HL-60 (cell line): ENCODE results near the gene RTN4IP1.
A peak's percentile ranks its signal among the peaks of the same experiment; 100 is the strongest.

ENCODE experiments used
- DNase-seq, 2 experiments: peaks; one replicate each; pipeline ENCODE4 v3.0.0-alpha.2; 2010 to 2020; ENCODE audit warnings: low read depth in 1 of 2, low spot score in 1 of 2
- H3K27ac ChIP-seq: fragments of 250-450 bp; sonication (Bioruptor Pico); replicated peaks from 2 replicates; pipeline ENCODE4 v1.5.1; 2020; ENCODE audit warnings: mild to moderate bottlenecking, moderate library complexity
- H3K27me3 ChIP-seq: fragments of 250-450 bp; sonication (Bioruptor Pico); 2 replicates; pipeline ENCODE4 v1.5.1; 2021; ENCODE audit warnings: mild to moderate bottlenecking, moderate library complexity; ENCODE audit not compliant: insufficient read depth, poor library complexity, severe bottlenecking
- H3K4me3 ChIP-seq: replicated peaks from 2 replicates; pipeline ENCODE4 v1.5.1; 2011; ENCODE audit warnings: mild to moderate bottlenecking, control low read depth, low read length; ENCODE audit not compliant: insufficient read depth
- CTCF ChIP-seq: IDR thresholded peaks from one replicate; pipeline ENCODE4 v1.5.1; 2011; ENCODE audit warnings: low read length, control low read depth, inconsistent platforms; ENCODE audit not compliant: insufficient read depth
- GABPA ChIP-seq: IDR thresholded peaks from 2 replicates; pipeline ENCODE4 v1.6.1; 2012; ENCODE audit warnings: low read depth
- POLR2AphosphoS5 ChIP-seq: IDR thresholded peaks from 2 replicates; pipeline ENCODE4 v1.6.1; 2012; ENCODE audit warnings: low read depth
- REST ChIP-seq: IDR thresholded peaks from 2 replicates; pipeline ENCODE4 v1.6.1; 2012; ENCODE audit warnings: low read depth; ENCODE audit not compliant: insufficient replicate concordance
- SPI1 ChIP-seq: IDR thresholded peaks from 2 replicates; pipeline ENCODE4 v1.6.1; 2012; ENCODE audit warnings: low read depth, mild to moderate bottlenecking, borderline replicate concordance

The RTN4IP1 gene

GRCh38 chr6:106536357-106536756 lies 92.9 kb downstream of the RTN4IP1 start:
- no peaks in the 10 kb centered on the region for H3K27me3 ChIP-seq
- no peak overlapping the region for H3K4me3 ChIP-seq
- H3K27ac ChIP-seq: peak overlapping the region; percentile 43
- no peak for TF ChIP-seq REST
- TF ChIP-seq SPI1: no peak
- no peak for TF ChIP-seq POLR2AphosphoS5
- no peak for TF ChIP-seq GABPA
- TF ChIP-seq CTCF: no peak
- DNase-seq: no peak

GRCh38 chr6:106535012-106535411 lies 94.3 kb downstream of the RTN4IP1 start:
- DNase-seq: no peak
- no peak overlapping the region for H3K4me3 ChIP-seq
- TF ChIP-seq SPI1: no peak
- TF ChIP-seq POLR2AphosphoS5: no peak
- no peak for TF ChIP-seq GABPA
- no peak for TF ChIP-seq CTCF
- no peak overlapping the region for H3K27ac ChIP-seq
- no peaks in the 10 kb centered on the region for H3K27me3 ChIP-seq

GRCh38 chr6:106534564-106534982 lies 94.7 kb downstream of the RTN4IP1 start:
- TF ChIP-seq GABPA (no peak), POLR2AphosphoS5 (no peak), REST (no peak), SPI1 (no peak), CTCF (no peak)
- no peaks in the 10 kb centered on the region for H3K27me3 ChIP-seq
- no peak overlapping the region for H3K27ac ChIP-seq
- DNase-seq: no peak
- no peak overlapping the region for H3K4me3 ChIP-seq

GRCh38 chr6:106534004-106534403 lies 95.3 kb downstream of the RTN4IP1 start:
- DNase-seq: no peak
- Histone ChIP-seq H3K27ac (peak overlapping the region; percentile 46), H3K27me3 (no peaks in the 10 kb centered on the region), H3K4me3 (no peak overlapping the region)
- TF ChIP-seq GABPA (no peak), REST (no peak), CTCF (no peak), POLR2AphosphoS5 (no peak), SPI1 (no peak)
